IMR-90 (cell line): ENCODE measurements around the gene B4GALT1. TPM values are rescaled to one million over a fixed set of nuclear protein-coding genes. Genes with fewer than 3 reads are reported as not detected.

Source experiments
- ATAC-seq: fragments of 200-7000 bp; cut with Tn5 transposase; 2 replicates; pipeline ENCODE4 v1.9.1; 2020; ENCODE audit warnings: low read depth, mild to moderate bottlenecking, moderate library complexity
- BruUV-seq: library from RNA; stranded (reverse); fragments of 400-500 nt; replicated peaks from 2 replicates; lab custom pipeline; 2021; lab: Mats Ljungman, UMichigan
- CTCF ChIA-PET: fragments of 300-600 bp; formaldehyde crosslinking; extraction: SDS; loops from one replicate; lab custom pipeline; 2021; ENCODE audit warnings: antibody characterized with exemption; lab: Yijun Ruan, JAX
- POLR2A ChIA-PET: fragments of 300-600 bp; sonication (Branson Sonifier 250); formaldehyde crosslinking; loops from one replicate; lab custom pipeline; 2022; ENCODE audit warnings: antibody characterized with exemption; ENCODE audit not compliant: unreplicated experiment; lab: Charles Lee
- DNase-seq: peaks from one replicate; pipeline ENCODE4 v3.0.0; 2013
- H2AFZ ChIP-seq: replicated peaks from 2 replicates; pipeline ENCODE3; 2013; ENCODE audit warnings: low read length, mild to moderate bottlenecking; ENCODE audit not compliant: poor library complexity
- H2AK5ac ChIP-seq: 2 replicates; pipeline ENCODE4 v1.6.1; 2013; ENCODE audit warnings: low read depth, low read length, inconsistent platforms
- H2AK9ac ChIP-seq: replicated peaks from 2 replicates; pipeline ENCODE3; 2013; ENCODE audit warnings: mild to moderate bottlenecking, low read depth, low read length, moderate library complexity; ENCODE audit not compliant: poor library complexity
- H2BK120ac ChIP-seq: 2 replicates; pipeline ENCODE4 v1.6.1; 2013; ENCODE audit warnings: low read depth, low read length, inconsistent platforms
- H2BK15ac ChIP-seq: 3 replicates; pipeline ENCODE4 v1.6.1; 2013; ENCODE audit warnings: low read depth, low read length, inconsistent platforms
- H2BK20ac ChIP-seq: 2 replicates; pipeline ENCODE4 v1.6.1; 2013; ENCODE audit warnings: low read depth, mild to moderate bottlenecking, inconsistent platforms, low read length, moderate library complexity
- H2BK5ac ChIP-seq: 2 replicates; pipeline ENCODE4 v1.6.1; 2013; ENCODE audit warnings: mild to moderate bottlenecking, low read depth, low read length, inconsistent platforms; ENCODE audit not compliant: poor library complexity, severe bottlenecking
- H3K14ac ChIP-seq: replicated peaks from 2 replicates; pipeline ENCODE4 v1.6.1; 2013; ENCODE audit warnings: low read depth, low read length, inconsistent platforms
- H3K18ac ChIP-seq: 2 replicates; pipeline ENCODE4 v1.6.1; 2013; ENCODE audit warnings: low read depth, low read length, control low read depth
- H3K23ac ChIP-seq: 2 replicates; pipeline ENCODE4 v1.6.1; 2013; ENCODE audit warnings: low read depth, low read length, inconsistent platforms
- H3K27ac ChIP-seq: 2 replicates; pipeline ENCODE4 v1.5.1; 2013; ENCODE audit warnings: mild to moderate bottlenecking, control low read depth, low read length; ENCODE audit not compliant: insufficient read depth
- H3K27me3 ChIP-seq: 2 replicates; pipeline ENCODE4 v1.6.1; 2013; ENCODE audit warnings: low read length; ENCODE audit not compliant: control insufficient read depth, insufficient read depth
- H3K36me3 ChIP-seq: 2 replicates; pipeline ENCODE4 v1.6.1; 2013; ENCODE audit warnings: low read length, mixed read lengths; ENCODE audit not compliant: control insufficient read depth, insufficient read depth
- H3K4ac ChIP-seq: 2 replicates; pipeline ENCODE4 v1.6.1; 2013; ENCODE audit warnings: low read depth, low read length, inconsistent platforms
- H3K4me1 ChIP-seq: 2 replicates; pipeline ENCODE4 v1.6.1; 2013; ENCODE audit warnings: low read length, mixed read lengths; ENCODE audit not compliant: control insufficient read depth, insufficient read depth
- H3K4me2 ChIP-seq: 2 replicates; pipeline ENCODE4 v1.6.1; 2013; ENCODE audit warnings: low read depth, mild to moderate bottlenecking, control low read depth, low read length, moderate library complexity
- H3K4me3 ChIP-seq: 2 replicates; pipeline ENCODE4 v1.5.1; 2013; ENCODE audit warnings: low read depth, mild to moderate bottlenecking, control low read depth, low read length, moderate library complexity; ENCODE audit not compliant: insufficient read depth
- H3K56ac ChIP-seq: 2 replicates; pipeline ENCODE4 v1.6.1; 2013; ENCODE audit warnings: low read length, inconsistent platforms; ENCODE audit not compliant: insufficient read depth; ENCODE audit errors: extremely low read depth
- H3K79me1 ChIP-seq, 2 experiments: 2 replicates each; pipeline ENCODE4 v1.6.1; 2013; ENCODE audit warnings: low read length in 2 of 2, inconsistent platforms in 1 of 2, low read depth in 1 of 2
- H3K9ac ChIP-seq: 2 replicates; pipeline ENCODE4 v1.6.1; 2013; ENCODE audit warnings: low read depth, low read length, control low read depth
- H3K9me1 ChIP-seq: 2 replicates; pipeline ENCODE4 v1.6.1; 2013; ENCODE audit warnings: low read length, inconsistent platforms; ENCODE audit not compliant: insufficient read depth
- H3K9me3 ChIP-seq: 2 replicates; pipeline ENCODE4 v1.6.1; 2013; ENCODE audit warnings: low read length; ENCODE audit not compliant: control insufficient read depth, insufficient read depth
- H4K20me1 ChIP-seq: 2 replicates; pipeline ENCODE4 v1.6.1; 2013; ENCODE audit warnings: low read length, inconsistent platforms; ENCODE audit not compliant: insufficient read depth
- H4K5ac ChIP-seq: 2 replicates; pipeline ENCODE4 v1.6.1; 2013; ENCODE audit warnings: mild to moderate bottlenecking, low read depth, low read length, control low read depth
- H4K8ac ChIP-seq, 2 experiments: 2 replicates each; pipeline ENCODE4 v1.6.1; 2013; ENCODE audit warnings: low read depth in 2 of 2, low read length in 2 of 2, control low read depth in 1 of 2, inconsistent platforms in 1 of 2
- H4K91ac ChIP-seq: 2 replicates; pipeline ENCODE4 v1.6.1; 2013; ENCODE audit warnings: low read depth, low read length, inconsistent platforms; ENCODE audit not compliant: insufficient read depth
- BHLHE40 ChIP-seq: fragments of 150-350 bp; IDR thresholded peaks from 2 replicates; pipeline ENCODE4 v1.6.1; 2016; ENCODE audit warnings: mild to moderate bottlenecking, low read depth, low read length
- CEBPB ChIP-seq: IDR thresholded peaks from 2 replicates; pipeline ENCODE4 v1.6.1; 2012; ENCODE audit warnings: low read depth, low read length, improper control_type of control experiment
- CHD1 ChIP-seq: IDR thresholded peaks from 2 replicates; pipeline ENCODE4 v1.6.1; 2012; ENCODE audit warnings: low read depth, low read length, improper control_type of control experiment
- CTCF ChIP-seq: conservative IDR thresholded peaks from 2 replicates; pipeline ENCODE4 v1.5.1; 2012; ENCODE audit warnings: mild to moderate bottlenecking, low read depth, low read length, improper control_type of control experiment
- ELK1 ChIP-seq: fragments of 150-350 bp; IDR thresholded peaks from 2 replicates; pipeline ENCODE4 v1.6.1; 2016; ENCODE audit warnings: low read depth, mild to moderate bottlenecking, low read length, moderate library complexity, borderline replicate concordance
- FOS ChIP-seq: fragments of 150-350 bp; IDR thresholded peaks from 2 replicates; pipeline ENCODE4 v1.6.1; 2016; ENCODE audit warnings: low read depth, low read length
- MAZ ChIP-seq: IDR thresholded peaks from 2 replicates; pipeline ENCODE4 v1.6.1; 2012; ENCODE audit warnings: low read depth, mild to moderate bottlenecking, low read length, improper control_type of control experiment, moderate library complexity, borderline replicate concordance
- MXI1 ChIP-seq: IDR thresholded peaks from 2 replicates; pipeline ENCODE4 v1.6.1; 2012; ENCODE audit warnings: low read depth, mild to moderate bottlenecking, low read length, moderate library complexity, borderline replicate concordance
- POLR2A ChIP-seq: IDR thresholded peaks from 2 replicates; pipeline ENCODE4 v1.6.1; 2012; ENCODE audit warnings: mild to moderate bottlenecking, low read depth, low read length
- RAD21 ChIP-seq: IDR thresholded peaks from 2 replicates; pipeline ENCODE4 v1.6.1; 2012; ENCODE audit warnings: low read length, improper control_type of control experiment
- RCOR1 ChIP-seq: IDR thresholded peaks from 2 replicates; pipeline ENCODE4 v1.6.1; 2012; ENCODE audit warnings: mild to moderate bottlenecking, low read length, improper control_type of control experiment; ENCODE audit not compliant: insufficient replicate concordance
- RFX5 ChIP-seq: IDR thresholded peaks from 2 replicates; pipeline ENCODE4 v1.8.0; 2012; ENCODE audit warnings: low read depth, mild to moderate bottlenecking, low read length, moderate library complexity
- SMC3 ChIP-seq: fragments of 150-350 bp; IDR thresholded peaks from 2 replicates; pipeline ENCODE4 v1.6.1; 2016; ENCODE audit warnings: low read depth, mild to moderate bottlenecking, antibody characterized with exemption, low read length, moderate library complexity
- WGBS, 2 experiments: methylation state at CpG; one replicate each; pipeline versions ENCODE4 v1.1.5 to v1.1.7; 2013; ENCODE audit warnings: missing lambda C conversion rate in 2 of 2; ENCODE audit not compliant: insufficient read length in 1 of 2; ENCODE audit errors: extremely low coverage in 2 of 2; 5-methylcytosine and 5-hydroxymethylcytosine counted together
- dilution Hi-C: fragments of 300-500 bp; cut with HindIII; formaldehyde crosslinking; loops from one replicate; pipeline ENCODE4 v1.14.3; 2018; ENCODE audit warnings: low sequenced_read_pairs; ENCODE audit not compliant: unreplicated experiment
- in situ Hi-C: fragments of 300-500 bp; cut with MboI; formaldehyde crosslinking; loops from 3 replicates; pipeline ENCODE4 v1.14.3; 2019; ENCODE audit warnings: low sequenced_read_pairs, inconsistent platforms, mixed read lengths
- intact Hi-C: fragments of 100-400 bp; cut with micrococcal nuclease; formaldehyde crosslinking; loops from 2 replicates; pipeline ENCODE4 v1.10.0; 2022
- polyA plus RNA-seq, 3 experiments: library from polyadenylated mRNA; depleted of rRNA; stranded (reverse); fragments of >200 nt; gene quantifications; 2 replicates each; pipeline ENCODE4 v1.2.3, GENCODE V29; 2012; ENCODE audit warnings: low replicate concordance in 1 of 3
- total RNA-seq: library from RNA; depleted of rRNA; stranded (reverse); fragments of >200 nt; gene quantifications from 2 replicates; pipeline ENCODE4 v1.2.3, GENCODE V29; 2012

Gene B4GALT1
- total and polyA plus RNA-seq, 2 of the 4 experiments (the other 2 are of a cell fraction) = 8.8 to 37.8 TPM

DNA sequence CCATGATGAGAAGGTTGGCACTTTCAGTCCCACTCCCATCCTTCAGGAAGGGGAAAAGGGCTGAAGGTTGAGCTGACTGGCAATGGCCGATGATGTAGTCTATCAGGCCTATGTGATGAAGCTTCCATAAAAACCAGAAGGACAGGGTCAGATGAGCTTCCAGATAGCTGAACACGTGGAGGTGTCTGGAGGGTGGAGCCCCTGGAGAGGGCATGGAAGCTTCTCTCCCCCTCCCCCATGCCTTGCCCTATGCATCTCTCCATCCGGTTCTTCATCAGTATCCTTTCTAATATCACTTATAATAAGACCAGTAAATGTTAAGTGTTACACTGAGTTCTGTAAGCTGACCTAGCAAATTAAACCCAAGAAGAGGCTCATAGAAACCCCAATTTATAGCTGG is 58.0 kb downstream of the B4GALT1 start:
- no TSS peak for BruUV-seq
- no peak overlapping the region for H3K18ac ChIP-seq
- no peak overlapping the region for H3K23ac ChIP-seq
- in situ Hi-C loops (no loop called here), intact Hi-C loops (no loop called here), dilution Hi-C loops (no loop called here)
- ATAC-seq = no peak
- POLR2A ChIA-PET = interaction anchor here (1.0 kb wide), 1 partner anchor 84 kb away, joined by 3 read pairs; the partner anchor contains the start of gene DNAJA1
- H4K5ac ChIP-seq = no peak overlapping the region
- H3K9me3 ChIP-seq = no peaks in the 10 kb centered on the region
- no peak overlapping the region for H3K4me3 ChIP-seq
- TF ChIP-seq FOS = no peak
- TF ChIP-seq RCOR1 = no peak
- no peak for TF ChIP-seq CHD1
- TF ChIP-seq RAD21 = no peak
- TF ChIP-seq MAZ = no peak
- TF ChIP-seq CEBPB = no peak
- TF ChIP-seq ELK1 = no peak
- no peak for TF ChIP-seq CTCF
- no peak for TF ChIP-seq RFX5
- no peak for TF ChIP-seq SMC3
- TF ChIP-seq BHLHE40 = no peak
- TF ChIP-seq POLR2A = no peak
- TF ChIP-seq MXI1 = no peak
- no peaks in the 10 kb centered on the region for H3K27me3 ChIP-seq
- H2BK20ac ChIP-seq = no peak overlapping the region
- WGBS, 2 experiments = no CpG with 5 or more reads among the region's 3 CpGs
- H4K91ac ChIP-seq = no peak overlapping the region
- H3K4me1 ChIP-seq = peaks cover 15% of the 10 kb centered on the region
- H3K79me1 ChIP-seq = peaks cover 7 to 37% of the 10 kb centered on the region in 2 experiments
- H3K4ac ChIP-seq = no peak overlapping the region
- H3K56ac ChIP-seq = no peak overlapping the region
- no peak overlapping the region for H3K27ac ChIP-seq
- no peak overlapping the region for H3K4me2 ChIP-seq
- CTCF ChIA-PET = no interaction called here
- no peak overlapping the region for H3K9ac ChIP-seq
- H2AK5ac ChIP-seq = no peak overlapping the region
- H2AK9ac ChIP-seq = no peak overlapping the region
- no peak overlapping the region for H2BK120ac ChIP-seq
- H2BK5ac ChIP-seq = no peak overlapping the region
- no peak overlapping the region for H3K14ac ChIP-seq
- no peak overlapping the region for H2AFZ ChIP-seq
- no peak for DNase-seq
- no peak overlapping the region for H4K8ac ChIP-seq
- peaks cover 25% of the 10 kb centered on the region for H3K9me1 ChIP-seq
- H3K36me3 ChIP-seq = peaks cover 20% of the 10 kb centered on the region
- H4K20me1 ChIP-seq = no peaks in the 10 kb centered on the region; the same call in 1 of the 2 replicates
- H2BK15ac ChIP-seq = no peak overlapping the region
